Neural progenitor cell (in vitro differentiated cells): ENCODE measurements around the gene PRKCE. TPM values are rescaled to one million over a fixed set of nuclear protein-coding genes. Genes with fewer than 3 reads are reported as not detected.

ENCODE experiments used
- DNase-seq: peaks from one replicate; pipeline ENCODE4 v3.0.0-alpha.2; 2016; ENCODE audit warnings: low spot score
- H2AFZ ChIP-seq: fragments of 200-600 bp; sonication (generic); replicated peaks from 2 replicates; pipeline ENCODE4 v1.6.1; 2016; ENCODE audit warnings: antibody characterized with exemption
- H3F3A ChIP-seq: fragments of 200-600 bp; sonication (generic); 2 replicates; pipeline ENCODE4 v1.6.1; 2016; ENCODE audit warnings: antibody characterized with exemption, low read depth
- H3K27ac ChIP-seq: fragments of 200-600 bp; sonication (generic); 2 replicates; pipeline ENCODE4 v1.5.1; 2016; ENCODE audit warnings: mild to moderate bottlenecking
- H3K27me3 ChIP-seq: fragments of 200-600 bp; sonication (generic); 2 replicates; pipeline ENCODE4 v1.6.1; 2016; ENCODE audit warnings: mild to moderate bottlenecking, moderate library complexity
- H3K36me3 ChIP-seq: fragments of 200-600 bp; sonication (generic); 2 replicates; pipeline ENCODE4 v1.5.1; 2016
- H3K4me1 ChIP-seq: fragments of 200-600 bp; sonication (generic); 2 replicates; pipeline ENCODE4 v1.6.1; 2016; ENCODE audit warnings: mixed run types
- H3K4me2 ChIP-seq: fragments of 200-600 bp; sonication (generic); 2 replicates; pipeline ENCODE4 v1.6.1; 2016
- H3K4me3 ChIP-seq: fragments of 200-600 bp; sonication (generic); 2 replicates; pipeline ENCODE4 v1.5.1; 2016
- H3K79me2 ChIP-seq: fragments of 200-600 bp; sonication (generic); 2 replicates; pipeline ENCODE4 v1.6.1; 2016; ENCODE audit warnings: low read depth
- H3K9ac ChIP-seq: fragments of 200-600 bp; sonication (generic); 2 replicates; pipeline ENCODE4 v1.6.1; 2016
- H3K9me3 ChIP-seq: fragments of 200-600 bp; sonication (generic); 2 replicates; pipeline ENCODE4 v1.5.1; 2016; ENCODE audit warnings: low read depth
- H4K20me1 ChIP-seq: fragments of 200-600 bp; sonication (generic); 2 replicates; pipeline ENCODE4 v1.6.1; 2016; ENCODE audit warnings: low read depth
- H3K27ac Mint-ChIP-seq: 3 replicates; pipeline ENCODE4 v1.8.0; 2021; ENCODE audit warnings: mixed read lengths
- H3K27me3 Mint-ChIP-seq: 2 replicates; pipeline ENCODE4 v1.8.0; 2022; ENCODE audit warnings: low read depth, mild to moderate bottlenecking, inconsistent platforms, moderate library complexity, mixed read lengths; ENCODE audit not compliant: insufficient read depth
- H3K36me3 Mint-ChIP-seq: 3 replicates; pipeline ENCODE4 v1.8.0; 2021; ENCODE audit warnings: mixed read lengths
- H3K4me1 Mint-ChIP-seq: 3 replicates; pipeline ENCODE4 v1.8.0; 2021; ENCODE audit warnings: mixed read lengths
- H3K4me3 Mint-ChIP-seq: 3 replicates; pipeline ENCODE4 v1.8.0; 2021; ENCODE audit warnings: mild to moderate bottlenecking, moderate library complexity, mixed read lengths
- H3K9me3 Mint-ChIP-seq: 3 replicates; pipeline ENCODE4 v1.8.0; 2020; ENCODE audit warnings: mixed read lengths
- CTCF ChIP-seq: fragments of 200-600 bp; sonication (generic); IDR thresholded peaks from 2 replicates; pipeline ENCODE4 v1.5.1; 2017; ENCODE audit warnings: antibody characterized with exemption, mild to moderate bottlenecking
- EZH2 ChIP-seq: fragments of 200-600 bp; sonication (generic); IDR thresholded peaks from 2 replicates; pipeline ENCODE4 v1.6.1; 2017; ENCODE audit warnings: antibody characterized with exemption, mild to moderate bottlenecking, moderate library complexity
- EZH2phosphoT487 ChIP-seq: fragments of 200-600 bp; sonication (generic); IDR thresholded peaks from 2 replicates; pipeline ENCODE4 v1.6.1; 2017; ENCODE audit warnings: antibody characterized with exemption
- total RNA-seq: library from RNA; depleted of rRNA; stranded (reverse); fragments of >200 nt; gene quantifications from 2 replicates; pipeline ENCODE4 v1.2.3, GENCODE V29; 2015; ENCODE audit warnings: low replicate concordance

The PRKCE gene
- total RNA-seq, 1 donor from 2014 or later, result 4.1 TPM

- Histone ChIP-seq H3F3A (no peaks in the 10 kb centered on the region), H3K27me3 (no peaks in the 10 kb centered on the region), H3K27ac (no peak overlapping the region), H3K4me2 (no peak overlapping the region), H3K4me3 (no peak overlapping the region), H3K36me3 (no peaks in the 10 kb centered on the region), H3K9me3 (no peaks in the 10 kb centered on the region), H3K9ac (no peak overlapping the region), H4K20me1 (no peaks in the 10 kb centered on the region), H3K4me1 (peaks cover 27% of the 10 kb centered on the region), H3K79me2 (no peaks in the 10 kb centered on the region), H2AFZ (no peak overlapping the region)
- TF ChIP-seq EZH2, result no peak
- no peak for TF ChIP-seq EZH2phosphoT487
- no peak for TF ChIP-seq CTCF
- H3K9me3 Mint-ChIP-seq, result no peaks in the 10 kb centered on the region
- H3K4me1 Mint-ChIP-seq, result peaks cover 38% of the 10 kb centered on the region
- no peak for DNase-seq
- no peak overlapping the region for H3K27ac Mint-ChIP-seq
- H3K27me3 Mint-ChIP-seq, result peaks cover 5% of the 10 kb centered on the region
- H3K4me3 Mint-ChIP-seq, result no peak overlapping the region
- no peaks in the 10 kb centered on the region for H3K36me3 Mint-ChIP-seq
These were observed 518.0 kb downstream of the PRKCE start for GRCh38 chr2:46169467-46169866.

- Histone ChIP-seq H3K4me3 (no peak overlapping the region), H3K9me3 (no peaks in the 10 kb centered on the region), H4K20me1 (no peaks in the 10 kb centered on the region), H3K9ac (no peak overlapping the region), H3K4me2 (no peak overlapping the region), H3K27me3 (no peaks in the 10 kb centered on the region), H2AFZ (no peak overlapping the region), H3F3A (no peaks in the 10 kb centered on the region), H3K79me2 (no peaks in the 10 kb centered on the region), H3K27ac (no peak overlapping the region), H3K4me1 (peaks cover 27% of the 10 kb centered on the region), H3K36me3 (no peaks in the 10 kb centered on the region)
- H3K4me3 Mint-ChIP-seq, result no peak overlapping the region
- peaks cover 5% of the 10 kb centered on the region for H3K27me3 Mint-ChIP-seq
- H3K4me1 Mint-ChIP-seq, result peaks cover 33% of the 10 kb centered on the region
- H3K9me3 Mint-ChIP-seq, result no peaks in the 10 kb centered on the region
- TF ChIP-seq CTCF, result no peak
- no peak for TF ChIP-seq EZH2
- TF ChIP-seq EZH2phosphoT487, result no peak
- no peaks in the 10 kb centered on the region for H3K36me3 Mint-ChIP-seq
- H3K27ac Mint-ChIP-seq, result no peak overlapping the region
- DNase-seq, result no peak
These were observed 518.6 kb downstream of the PRKCE start for GRCh38 chr2:46170026-46170425.

DNA sequence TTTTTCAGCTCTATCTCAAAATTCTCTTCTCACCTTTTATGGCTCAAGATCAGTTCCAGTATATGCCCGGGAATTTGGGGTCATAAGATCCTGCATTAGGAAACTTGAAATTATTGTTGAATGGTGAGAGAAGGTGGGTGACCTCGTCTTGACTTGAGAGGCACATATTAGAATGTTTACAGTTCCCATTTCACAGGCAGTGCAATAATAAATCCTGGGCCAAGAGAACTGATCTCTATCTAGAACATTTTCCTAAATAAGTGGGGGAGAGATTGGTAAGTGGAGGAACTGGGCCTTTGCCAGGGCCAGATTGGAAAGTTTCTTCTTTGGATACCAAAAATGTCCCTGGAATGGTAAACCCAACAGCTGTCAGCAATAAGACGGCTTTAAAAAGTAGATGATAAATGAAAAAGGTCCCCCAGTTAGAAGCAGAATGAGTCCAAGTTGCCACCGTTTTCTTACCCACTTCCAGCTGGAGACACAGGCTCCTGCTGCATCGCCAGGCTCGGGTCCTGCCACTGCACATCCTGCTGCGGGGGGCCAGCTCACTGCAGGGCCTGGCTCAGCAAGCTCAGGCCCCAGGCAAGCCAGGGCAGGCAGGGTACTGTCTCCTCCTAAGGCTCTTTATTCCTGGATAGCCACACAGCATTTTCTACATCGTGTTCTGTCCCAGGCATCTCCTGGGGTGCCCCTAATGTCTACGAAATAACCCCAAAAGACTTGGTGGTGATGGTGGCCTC is 519.3 kb downstream of the PRKCE start:
- H3K4me3 Mint-ChIP-seq, result no peak overlapping the region
- no peaks in the 10 kb centered on the region for H3K27me3 ChIP-seq
- H3K4me3 ChIP-seq, result no peak overlapping the region
- no peaks in the 10 kb centered on the region for H3F3A ChIP-seq
- no peaks in the 10 kb centered on the region for H3K9me3 Mint-ChIP-seq
- no peaks in the 10 kb centered on the region for H3K36me3 ChIP-seq
- H3K27me3 Mint-ChIP-seq, result peaks cover 5% of the 10 kb centered on the region
- H3K36me3 Mint-ChIP-seq, result no peaks in the 10 kb centered on the region
- no peak for TF ChIP-seq CTCF
- no peak for TF ChIP-seq EZH2
- no peak for TF ChIP-seq EZH2phosphoT487
- no peak overlapping the region for H3K4me2 ChIP-seq
- H3K27ac Mint-ChIP-seq, result no peak overlapping the region
- peaks cover 29% of the 10 kb centered on the region for H3K4me1 ChIP-seq
- no peaks in the 10 kb centered on the region for H3K79me2 ChIP-seq
- H3K9me3 ChIP-seq, result no peaks in the 10 kb centered on the region
- H3K4me1 Mint-ChIP-seq, result peaks cover 31% of the 10 kb centered on the region
- no peak overlapping the region for H3K27ac ChIP-seq
- no peak overlapping the region for H2AFZ ChIP-seq
- no peak for DNase-seq
- no peak overlapping the region for H3K9ac ChIP-seq
- no peaks in the 10 kb centered on the region for H4K20me1 ChIP-seq
